Epithelial cell of esophagus (primary cell): ENCODE results near the gene SLC10A7.

Experiments
- DNase-seq: peaks from one replicate; pipeline ENCODE4 v3.0.0; 2010; ENCODE audit warnings: low read depth
- H3K4me3 ChIP-seq: 2 replicates; pipeline ENCODE4 v1.5.1; 2011; ENCODE audit warnings: mild to moderate bottlenecking, low read length, control low read depth
- CTCF ChIP-seq: IDR thresholded peaks from 2 replicates; pipeline ENCODE4 v1.5.1; 2011; ENCODE audit warnings: low read depth, mild to moderate bottlenecking, low read length, control low read depth, inconsistent platforms; ENCODE audit not compliant: insufficient read depth; ENCODE audit errors: missing control alignments

The SLC10A7 gene

GRCh38 chr4:146470604-146471003 lies 51.1 kb downstream of the SLC10A7 start:
- TF ChIP-seq CTCF = no peak
- H3K4me3 ChIP-seq = no peak overlapping the region
- peak; percentile 35 for DNase-seq

DNA sequence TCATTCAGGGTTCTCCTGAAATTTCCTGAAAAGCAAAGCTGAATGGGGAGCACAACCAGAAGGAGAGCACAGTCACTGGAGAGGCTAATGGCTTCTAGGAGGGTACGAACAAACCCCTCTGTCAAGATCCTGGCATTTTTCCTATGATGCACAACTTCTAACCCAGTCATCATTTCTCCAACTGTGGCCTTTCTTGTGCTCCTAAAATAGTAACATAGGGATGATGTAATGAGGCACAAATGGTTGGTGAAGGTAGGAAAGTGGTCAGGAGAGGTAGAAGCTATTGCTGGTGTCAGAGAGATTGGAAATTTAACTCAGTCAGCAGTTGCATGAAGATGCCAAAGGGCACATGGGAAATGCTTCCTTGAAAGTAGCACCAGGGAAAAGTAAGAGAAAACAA lies 52.7 kb downstream of the SLC10A7 start:
- TF ChIP-seq CTCF = no peak

GRCh38 chr4:146465628-146466027 lies 56.1 kb downstream of the SLC10A7 start:
- DNase-seq = no peak
- TF ChIP-seq CTCF = no peak
- H3K4me3 ChIP-seq = no peak overlapping the region

More for the DNA sequence above, 52.7 kb downstream of the SLC10A7 start:
- H3K4me3 ChIP-seq = no peak overlapping the region
- no peak for DNase-seq

DNA sequence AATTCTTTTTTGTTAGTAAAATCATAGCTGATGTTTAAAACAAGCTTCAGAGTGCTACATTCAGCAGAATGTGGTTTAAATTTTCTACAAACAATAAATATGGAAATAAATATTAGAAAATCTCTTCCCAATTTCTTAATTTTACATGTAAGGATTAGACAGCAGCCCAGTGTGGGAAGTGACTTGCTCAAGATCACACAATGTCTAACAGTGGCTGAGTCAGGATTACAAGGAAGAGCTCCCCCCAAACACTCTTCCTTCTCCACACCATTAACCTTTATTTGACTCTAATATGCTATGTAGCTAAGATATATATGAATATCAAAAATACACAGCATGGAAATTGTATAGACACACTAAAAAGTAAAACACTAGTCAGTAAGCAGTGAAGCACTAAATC lies 59.5 kb downstream of the SLC10A7 start:
- no peak for DNase-seq
- no peak for TF ChIP-seq CTCF
- H3K4me3 ChIP-seq = no peak overlapping the region

DNA sequence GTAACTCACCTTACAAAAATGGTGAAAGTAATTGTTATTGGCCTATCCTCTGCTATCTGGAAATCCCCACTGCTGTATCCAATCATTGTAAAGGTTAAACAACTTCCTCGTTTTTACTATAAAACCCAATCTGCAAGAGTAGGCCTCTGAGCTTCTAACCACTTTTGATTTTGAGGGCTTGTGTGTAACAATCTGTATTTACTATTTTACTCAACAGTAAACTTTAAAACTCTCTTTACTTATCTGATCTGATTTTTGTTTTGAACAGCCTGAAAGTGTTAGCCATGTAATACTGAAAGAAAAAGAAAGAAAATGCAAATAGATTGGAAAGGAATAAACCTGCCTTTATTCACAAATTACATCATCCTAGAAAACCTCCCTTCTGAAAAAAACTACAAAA lies 63.1 kb downstream of the SLC10A7 start:
- H3K4me3 ChIP-seq = no peak overlapping the region
- no peak for DNase-seq
- TF ChIP-seq CTCF = no peak

- no peak for DNase-seq
- H3K4me3 ChIP-seq = no peak overlapping the region
- TF ChIP-seq CTCF = no peak
These were observed 65.1 kb downstream of the SLC10A7 start for GRCh38 chr4:146456681-146457080.

DNA sequence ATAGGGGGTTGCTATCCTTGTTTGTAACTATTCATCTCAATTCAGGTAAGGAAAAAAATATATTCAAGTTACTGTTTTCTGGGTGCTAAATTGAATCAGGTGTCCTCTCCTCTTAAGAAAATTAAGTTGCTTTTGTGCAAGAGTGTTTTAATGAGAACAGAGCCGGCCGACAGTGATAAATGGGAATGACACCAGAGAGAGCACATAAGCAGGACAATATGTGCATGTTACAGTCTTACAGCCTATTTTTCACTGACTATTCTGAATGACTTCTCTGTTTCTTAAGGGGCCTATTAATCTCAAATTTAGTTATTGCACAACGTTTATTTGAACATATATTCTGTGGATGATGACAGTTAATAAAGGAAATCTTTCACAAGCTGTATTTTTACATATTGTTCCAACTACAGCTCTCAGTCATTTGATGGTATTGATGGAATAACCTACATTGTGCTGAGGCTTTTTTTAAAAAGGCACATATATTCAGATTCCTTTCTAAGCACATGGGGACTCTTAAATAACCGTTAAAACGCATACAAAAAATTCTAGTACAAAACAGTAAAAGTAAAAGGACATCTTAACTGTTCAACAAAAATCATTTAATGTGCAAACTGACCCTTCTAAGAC lies 68.4 kb downstream of the SLC10A7 start:
- no peak for DNase-seq
- no peak for TF ChIP-seq CTCF
- H3K4me3 ChIP-seq = no peak overlapping the region
